Endothelial cell of umbilical vein (primary cell): Measurements from ENCODE around the gene NEB. TPM values are rescaled to one million over a fixed set of nuclear protein-coding genes. Genes with fewer than 3 reads are reported as not detected.

Source experiments
- BruUV-seq: library from RNA; stranded (reverse); fragments of 400-500 nt; replicated peaks from 2 replicates; lab custom pipeline; 2021; lab: Mats Ljungman, UMichigan
- CTCF ChIA-PET: fragments of 300-600, 350-600 bp; sonication (Branson Sonifier 250); formaldehyde crosslinking; loops from one replicate; lab custom pipeline; 2021; ENCODE audit warnings: antibody characterized with exemption, inconsistent platforms; lab: Charles Lee
- POLR2A ChIA-PET: fragments of 300-600, 350-600 bp; sonication (Branson Sonifier 250); formaldehyde crosslinking; loops from one replicate; lab custom pipeline; 2021; ENCODE audit warnings: antibody characterized with exemption, inconsistent platforms; lab: Charles Lee
- DNase-seq: peaks from one replicate; pipeline ENCODE4 v3.0.0-alpha.2; 2011; ENCODE audit warnings: low read depth, low spot score
- FAIRE-seq: peaks from 2 replicates; lab custom pipeline; 2011; peaks lifted over from hg19 to GRCh38; lab: Jason Lieb, UNC
- H2AFZ ChIP-seq: 2 replicates; pipeline ENCODE4 v1.6.0; 2012; ENCODE audit warnings: low read depth, low read length, control low read depth, inconsistent platforms
- H3K27ac ChIP-seq: 2 replicates; pipeline ENCODE4 v1.5.1; 2011; ENCODE audit warnings: low read depth, mild to moderate bottlenecking, control low read depth, low read length, moderate library complexity; ENCODE audit not compliant: insufficient read depth
- H3K27me3 ChIP-seq, 2 experiments: 2 replicates each; pipeline versions ENCODE4 v1.6.0 to v1.6.1; 2011; ENCODE audit warnings: low read length in 2 of 2, mixed read lengths in 1 of 2; ENCODE audit not compliant: control insufficient read depth in 2 of 2, insufficient read depth in 2 of 2
- H3K36me3 ChIP-seq, 2 experiments: 2 replicates in 1 of 2; 3 replicates in 1 of 2; pipeline ENCODE4 v1.5.1; 2011; ENCODE audit warnings: low read length in 2 of 2, mild to moderate bottlenecking in 1 of 2, moderate library complexity in 1 of 2; ENCODE audit not compliant: control insufficient read depth in 2 of 2, insufficient read depth in 2 of 2; ENCODE audit errors: extremely low read depth in 1 of 2
- H3K4me1 ChIP-seq: 3 replicates; pipeline ENCODE4 v1.5.1; 2011; ENCODE audit warnings: mild to moderate bottlenecking, low read length; ENCODE audit not compliant: control insufficient read depth, insufficient read depth; ENCODE audit errors: extremely low read depth
- H3K4me2 ChIP-seq: 2 replicates; pipeline ENCODE4 v1.6.1; 2011; ENCODE audit warnings: low read length, control low read depth, mixed read lengths; ENCODE audit not compliant: insufficient read depth
- H3K4me3 ChIP-seq, 3 experiments: fragments of 200-600 bp in 1 of 3; sonication (generic), shearing (Covaris generic) in 1 of 3; replicated peaks in 1 of 3; 2 replicates each; pipeline ENCODE4 v1.5.1; 2011 to 2016; ENCODE audit warnings: control low read depth in 3 of 3, low read length in 3 of 3, mild to moderate bottlenecking in 2 of 3, inconsistent platforms in 1 of 3, low read depth in 1 of 3, moderate library complexity in 1 of 3; ENCODE audit not compliant: insufficient read depth in 1 of 3
- H3K79me2 ChIP-seq: 2 replicates; pipeline ENCODE4 v1.6.0; 2012; ENCODE audit warnings: low read length, inconsistent platforms; ENCODE audit not compliant: control insufficient read depth, insufficient read depth
- H3K9ac ChIP-seq: replicated peaks from 2 replicates; pipeline ENCODE3; 2011; ENCODE audit warnings: low read length, control low read depth; ENCODE audit not compliant: insufficient read depth; ENCODE audit errors: extremely low read depth
- H3K9me1 ChIP-seq: replicated peaks from 3 replicates; pipeline ENCODE4 v1.6.0; 2011; ENCODE audit warnings: mild to moderate bottlenecking, low read length; ENCODE audit not compliant: control insufficient read depth, insufficient read depth; ENCODE audit errors: extremely low read depth
- H3K9me3 ChIP-seq: replicated peaks from 2 replicates; pipeline ENCODE4 v1.5.1; 2012; ENCODE audit warnings: low read length, inconsistent platforms; ENCODE audit not compliant: control insufficient read depth, insufficient read depth
- H4K20me1 ChIP-seq: replicated peaks from 2 replicates; pipeline ENCODE3; 2011; ENCODE audit warnings: mild to moderate bottlenecking, low read length; ENCODE audit not compliant: control insufficient read depth, insufficient read depth; ENCODE audit errors: extremely low read depth
- CTCF ChIP-seq, 2 donors: IDR thresholded peaks; 1 replicate in 1 of 2; 2 replicates in 1 of 2; pipeline ENCODE4 v1.5.1; 2011; ENCODE audit warnings: low read length in 2 of 2, mild to moderate bottlenecking in 2 of 2, moderate library complexity in 2 of 2, control low read depth in 1 of 2, inconsistent platforms in 1 of 2, low read depth in 1 of 2; ENCODE audit not compliant: insufficient read depth in 1 of 2; ENCODE audit errors: extremely low read depth in 1 of 2
- EZH2 ChIP-seq: IDR thresholded peaks from 2 replicates; pipeline ENCODE4 v1.6.1; 2012; ENCODE audit warnings: borderline replicate concordance, low read depth, mild to moderate bottlenecking, moderate library complexity, low read length, inconsistent platforms; ENCODE audit not compliant: severe bottlenecking
- FOS ChIP-seq: IDR thresholded peaks from 2 replicates; pipeline ENCODE4 v1.6.1; 2011; ENCODE audit warnings: mild to moderate bottlenecking, low read length, moderate library complexity, borderline replicate concordance; ENCODE audit not compliant: insufficient read depth
- GATA2 ChIP-seq: IDR thresholded peaks from 2 replicates; pipeline ENCODE4 v1.7.0; 2011; ENCODE audit warnings: low read depth, mild to moderate bottlenecking, moderate library complexity, mixed read lengths, low read length; ENCODE audit not compliant: insufficient read length, insufficient read depth
- JUN ChIP-seq: IDR thresholded peaks from 2 replicates; pipeline ENCODE4 v1.6.1; 2011; ENCODE audit warnings: borderline replicate concordance, low read depth; ENCODE audit not compliant: insufficient read length, insufficient read depth
- MAX ChIP-seq: IDR thresholded peaks from 2 replicates; pipeline ENCODE4 v1.6.1; 2011; ENCODE audit not compliant: insufficient read depth, insufficient read length
- MYC ChIP-seq: IDR thresholded peaks from one replicate; pipeline ENCODE4 v1.6.1; 2011; ENCODE audit warnings: mild to moderate bottlenecking, low read depth, low read length
- POLR2A ChIP-seq: IDR thresholded peaks from 2 replicates; pipeline ENCODE4 v1.6.1; 2012; ENCODE audit warnings: low read depth, mild to moderate bottlenecking, control low read depth, low read length
- POLR2AphosphoS5 ChIP-seq: IDR thresholded peaks from 2 replicates; pipeline ENCODE4 v1.6.1; 2012; ENCODE audit warnings: low read depth, mild to moderate bottlenecking, control low read depth, low read length, moderate library complexity; ENCODE audit not compliant: insufficient read depth
- dilution Hi-C: fragments of 300-500 bp; cut with MboI; formaldehyde crosslinking; loops from one replicate; pipeline ENCODE4 v1.15.0; 2019; ENCODE audit warnings: low sequenced_read_pairs; ENCODE audit not compliant: extremely low pct_ligation_motif_present
- intact Hi-C: fragments of 100-400 bp; cut with micrococcal nuclease; formaldehyde crosslinking; loops from one replicate; pipeline ENCODE4 v1.10.0; 2022
- polyA plus RNA-seq, 4 experiments: library from polyadenylated mRNA; depleted of rRNA in 3 of 4; stranded (reverse) in 3 of 4; unstranded in 1 of 4; fragments of >200 nt; gene quantifications; 2 replicates each; pipeline versions ENCODE4 v1.2.1 to v1.2.3, GENCODE V29; 2011 to 2012; ENCODE audit warnings: missing spikeins in 1 of 4
- total RNA-seq: library from RNA; stranded (reverse); gene quantifications from 2 replicates; pipeline ENCODE4 v1.2.3, GENCODE V29; 2021

NEB gene
- total and polyA plus RNA-seq, 2 donors (not counting 3 experiments of a cell fraction or from before 2014, with no cell fraction given), result 0.84 to 1.8 TPM

- no peak overlapping the region for H3K9ac ChIP-seq
- POLR2A ChIA-PET, result no interaction called here
- CTCF ChIA-PET, result interaction anchor here (1.1 kb wide), 2 partner anchors 9 to 25 kb away, joined by 3 read pairs; no protein-coding TSS in a partner anchor
Observed at GRCh38 chr2:151650456-151650855, 83.8 kb downstream of the NEB start.

More at GRCh38 chr2:151650456-151650855, 83.8 kb downstream of the NEB start:
- intact Hi-C loops, result no loop called here
- H3K27me3 ChIP-seq, result no peaks in the 10 kb centered on the region
- DNase-seq (no peak), FAIRE-seq (no peak)
- H3K36me3 ChIP-seq, result no peaks in the 10 kb centered on the region
- H3K9me3 ChIP-seq, result no peaks in the 10 kb centered on the region
- no peaks in the 10 kb centered on the region for H4K20me1 ChIP-seq
- no TSS peak for BruUV-seq
- H3K79me2 ChIP-seq, result no peaks in the 10 kb centered on the region
- no peak overlapping the region for H2AFZ ChIP-seq
- TF ChIP-seq MYC (no peak), POLR2AphosphoS5 (no peak), FOS (no peak), MAX (no peak), EZH2 (no peak), POLR2A (no peak), CTCF (IDR thresholded peaks at IDR 0.05; ENCODE audit: extremely low read depth in 1 of 2, insufficient read depth in 1 of 2, low read depth in 1 of 2, low read length in 2 of 2) (no peak), GATA2 (no peak), JUN (no peak)
- no peak overlapping the region for H3K27ac ChIP-seq
- H3K9me1 ChIP-seq, result no peaks in the 10 kb centered on the region
- no peak overlapping the region for H3K4me3 ChIP-seq
- no peak overlapping the region for H3K4me2 ChIP-seq
- dilution Hi-C loops, result no loop called here
- H3K4me1 ChIP-seq, result no peaks in the 10 kb centered on the region
